SJCRH30 (cell line): ENCODE results near the gene PLRG1. TPM values are rescaled to one million over a fixed set of nuclear protein-coding genes. Genes with fewer than 3 reads are reported as not detected.
"Not testable (repeated sequence)": the region's sequence is repeated elsewhere in the genome, so short reads cannot be mapped to it uniquely, and the experiment has no call there.

Source experiments
- DNase-seq, 2 experiments: peaks; one replicate each; pipeline ENCODE4 v3.0.0-alpha.2; 2015 to 2020
- H3K27ac ChIP-seq: fragments of 250-450 bp; sonication (Bioruptor Pico); 2 replicates; pipeline ENCODE4 v1.5.1; 2020; ENCODE audit warnings: mild to moderate bottlenecking, moderate library complexity
- H3K27me3 ChIP-seq: fragments of 250-450 bp; sonication (Bioruptor Pico); 2 replicates; pipeline ENCODE4 v1.5.1; 2020; ENCODE audit warnings: mild to moderate bottlenecking, moderate library complexity
- H3K36me3 ChIP-seq: fragments of 250-450 bp; sonication (Bioruptor Pico); 2 replicates; pipeline ENCODE4 v1.5.1; 2020; ENCODE audit warnings: mild to moderate bottlenecking, moderate library complexity
- H3K4me1 ChIP-seq: fragments of 250-450 bp; sonication (Bioruptor Pico); 2 replicates; pipeline ENCODE4 v1.5.1; 2020; ENCODE audit warnings: mild to moderate bottlenecking, moderate library complexity
- H3K4me3 ChIP-seq: fragments of 250-450 bp; sonication (Bioruptor Pico); 2 replicates; pipeline ENCODE4 v1.5.1; 2020; ENCODE audit warnings: mild to moderate bottlenecking, moderate library complexity
- H3K9me3 ChIP-seq: fragments of 250-450 bp; sonication (Bioruptor Pico); replicated peaks from 2 replicates; pipeline ENCODE4 v1.5.1; 2020; ENCODE audit warnings: mild to moderate bottlenecking, moderate library complexity
- total RNA-seq: library from RNA; depleted of rRNA; stranded (reverse); fragments of >200 nt; shearing (Covaris generic); gene quantifications from 2 replicates; pipeline ENCODE4 v1.2.3, GENCODE V29; 2014; rRNA removed

The PLRG1 gene
- total RNA-seq = 38.6 and 43.7 TPM in 2 replicates

GRCh38 chr4:154549894-154550790 is at the start of gene PLRG1:
TSS of gene PLRG1 (minus strand) at chr4:154550400. CDS start at chr4:154550308, 92 bp downstream.
- no peaks in the 10 kb centered on the region; the same call in 1 of the 2 replicates for H3K36me3 ChIP-seq
- peak within 1 kb of the TSS; percentile 86 for H3K4me3 ChIP-seq
- H3K9me3 ChIP-seq = no peaks in the 10 kb centered on the region
- H3K27ac ChIP-seq = peak within 1 kb of the TSS; percentile 72
- H3K4me1 ChIP-seq = no peaks in the 10 kb centered on the region
- peak; percentile 87 to 92 for DNase-seq
- H3K27me3 ChIP-seq = no peaks in the 10 kb centered on the region

- Histone ChIP-seq H3K27ac (no peak overlapping the region), H3K36me3 (no peaks in the 10 kb centered on the region), H3K27me3 (no peaks in the 10 kb centered on the region), H3K4me3 (no peak overlapping the region), H3K4me1 (no peaks in the 10 kb centered on the region), H3K9me3 (no peaks in the 10 kb centered on the region)
- no peak for DNase-seq
Observed at GRCh38 chr4:154597798-154598774, 47.9 kb upstream of the PLRG1 start.

- H3K4me3 ChIP-seq, H3K27me3 ChIP-seq, DNase-seq, H3K36me3 ChIP-seq, H3K4me1 ChIP-seq, H3K9me3 ChIP-seq, H3K27ac ChIP-seq: not testable (repeated sequence)
Observed at GRCh38 chr4:154597281-154597680, 47.1 kb upstream of the PLRG1 start.

- Histone ChIP-seq H3K36me3 (no peaks in the 10 kb centered on the region), H3K9me3 (no peaks in the 10 kb centered on the region), H3K4me1 (no peaks in the 10 kb centered on the region), H3K4me3 (no peak overlapping the region), H3K27ac (no peak overlapping the region), H3K27me3 (no peaks in the 10 kb centered on the region)
- peak in 1 of 2 experiments; percentile 17 for DNase-seq
Observed at GRCh38 chr4:154595807-154596206, 45.6 kb upstream of the PLRG1 start.

- not testable (repeated sequence) for H3K36me3 ChIP-seq, H3K9me3 ChIP-seq, H3K4me3 ChIP-seq, H3K27ac ChIP-seq, H3K4me1 ChIP-seq, H3K27me3 ChIP-seq, DNase-seq
Observed at GRCh38 chr4:154594343-154594742, 44.1 kb upstream of the PLRG1 start.

- Histone ChIP-seq H3K9me3 (no peaks in the 10 kb centered on the region), H3K4me3 (no peak overlapping the region), H3K36me3 (no peaks in the 10 kb centered on the region), H3K27ac (no peak overlapping the region), H3K27me3 (no peaks in the 10 kb centered on the region), H3K4me1 (no peaks in the 10 kb centered on the region)
- DNase-seq = no peak
Observed at GRCh38 chr4:154593868-154594267, 43.7 kb upstream of the PLRG1 start.

GRCh38 chr4:154591890-154592289 is 41.7 kb upstream of the PLRG1 start:
- Histone ChIP-seq H3K4me1 (no peaks in the 10 kb centered on the region), H3K36me3 (no peaks in the 10 kb centered on the region), H3K27me3 (no peaks in the 10 kb centered on the region), H3K27ac (no peak overlapping the region), H3K9me3 (no peaks in the 10 kb centered on the region), H3K4me3 (no peak overlapping the region)
- no peak for DNase-seq

GRCh38 chr4:154590329-154591006 is 40.3 kb upstream of the PLRG1 start, which contains the start of gene FGA:
TSS of gene FGA (minus strand) at chr4:154590742. CDS start at chr4:154590687, 55 bp downstream.
- no peaks in the 10 kb centered on the region for H3K36me3 ChIP-seq
- H3K27me3 ChIP-seq = no peaks in the 10 kb centered on the region
- no peaks in the 10 kb centered on the region for H3K4me1 ChIP-seq
- H3K4me3 ChIP-seq = no peak within 1 kb of the TSS
- no peak for DNase-seq
- no peaks in the 10 kb centered on the region for H3K9me3 ChIP-seq
- H3K27ac ChIP-seq = no peak within 1 kb of the TSS

GRCh38 chr4:154589296-154590197 is 39.3 kb upstream of the PLRG1 start:
- Histone ChIP-seq H3K4me1 (no peaks in the 10 kb centered on the region), H3K36me3 (no peaks in the 10 kb centered on the region), H3K9me3 (no peaks in the 10 kb centered on the region), H3K27me3 (no peaks in the 10 kb centered on the region), H3K27ac (no peak overlapping the region), H3K4me3 (no peak overlapping the region)
- no peak for DNase-seq

GRCh38 chr4:154588198-154588597 is 38.0 kb upstream of the PLRG1 start:
- Histone ChIP-seq H3K36me3 (no peaks in the 10 kb centered on the region), H3K9me3 (no peaks in the 10 kb centered on the region), H3K4me1 (no peaks in the 10 kb centered on the region), H3K27me3 (no peaks in the 10 kb centered on the region), H3K4me3 (no peak overlapping the region), H3K27ac (no peak overlapping the region)
- no peak for DNase-seq

GRCh38 chr4:154586296-154587033 is 36.3 kb upstream of the PLRG1 start:
- Histone ChIP-seq H3K27me3 (no peaks in the 10 kb centered on the region), H3K9me3 (no peaks in the 10 kb centered on the region), H3K4me3 (no peak overlapping the region), H3K27ac (no peak overlapping the region), H3K36me3 (no peaks in the 10 kb centered on the region), H3K4me1 (no peaks in the 10 kb centered on the region)
- no peak for DNase-seq

GRCh38 chr4:154585369-154586018 is 35.3 kb upstream of the PLRG1 start:
- no peak overlapping the region for H3K27ac ChIP-seq
- no peaks in the 10 kb centered on the region for H3K27me3 ChIP-seq
- H3K4me3 ChIP-seq = no peak overlapping the region
- no peaks in the 10 kb centered on the region for H3K9me3 ChIP-seq
- H3K4me1 ChIP-seq = no peaks in the 10 kb centered on the region
- DNase-seq = no peak
- H3K36me3 ChIP-seq = no peaks in the 10 kb centered on the region

GRCh38 chr4:154584259-154584658 is 34.1 kb upstream of the PLRG1 start:
- Histone ChIP-seq H3K27me3 (no peaks in the 10 kb centered on the region), H3K36me3 (no peaks in the 10 kb centered on the region), H3K9me3 (no peaks in the 10 kb centered on the region), H3K27ac (no peak overlapping the region), H3K4me3 (no peak overlapping the region), H3K4me1 (no peaks in the 10 kb centered on the region)
- DNase-seq = no peak
